Transverse colon (tissue), 4 donors: Measurements from ENCODE around the gene ACBD3. TPM values are rescaled to one million over a fixed set of nuclear protein-coding genes. Genes with fewer than 3 reads are reported as not detected.

ENCODE experiments used
- DNase-seq: peaks from one replicate; pipeline ENCODE4 v3.0.0-alpha.2; 2019
- H3K27ac ChIP-seq, 4 donors: fragments of 200-600 bp; sonication (generic); 2 replicates each; pipeline ENCODE4 v1.5.1; 2016 to 2018; ENCODE audit warnings: inconsistent platforms in 4 of 4
- H3K27me3 ChIP-seq: fragments of 200-600 bp; sonication (generic); 2 replicates; pipeline ENCODE4 v1.5.1; 2017; ENCODE audit warnings: inconsistent platforms
- H3K36me3 ChIP-seq, 4 donors: fragments of 200-600 bp; sonication (generic); 2 replicates each; pipeline ENCODE4 v1.5.1; 2017 to 2019; ENCODE audit warnings: inconsistent platforms in 4 of 4
- H3K4me1 ChIP-seq, 4 donors: fragments of 200-600 bp; sonication (generic); 2 replicates each; pipeline ENCODE4 v1.5.1; 2017 to 2020; ENCODE audit warnings: inconsistent platforms in 4 of 4
- H3K4me3 ChIP-seq, 4 donors: fragments of 200-600 bp; sonication (generic); 1 replicate in 1 of 4; 2 replicates in 3 of 4; pipeline versions ENCODE4 v1.5.1 to v1.6.1; 2017 to 2019; ENCODE audit warnings: inconsistent platforms in 4 of 4
- H3K9me3 ChIP-seq, 2 donors: fragments of 200-600 bp; sonication (generic); 2 replicates each; pipeline ENCODE4 v1.5.1; 2017 to 2019; ENCODE audit warnings: inconsistent platforms in 2 of 2
- EP300 ChIP-seq: sonication (generic); formaldehyde crosslinking; IDR thresholded peaks from one replicate; pipeline ENCODE4 v1.6.1; 2017; ENCODE audit warnings: antibody characterized with exemption, low read depth
- POLR2A ChIP-seq: fragments of 450-650 bp; IDR thresholded peaks from one replicate; pipeline ENCODE4 v1.6.1; 2016; ENCODE audit warnings: antibody characterized with exemption, mild to moderate bottlenecking, moderate library complexity
- POLR2AphosphoS5 ChIP-seq, 3 donors: sonication (generic); formaldehyde crosslinking; IDR thresholded peaks; one replicate each; pipeline ENCODE4 v1.6.1; 2016; ENCODE audit warnings: antibody characterized with exemption in 3 of 3
- WGBS, 2 donors: methylation state at CpG; one replicate each; pipeline ENCODE4 v1.1.5; 2018; ENCODE audit warnings: low coverage in 1 of 2; 5-methylcytosine and 5-hydroxymethylcytosine counted together
- in situ Hi-C, 4 donors: fragments of 200-750 bp; cut with MboI; loops; one replicate each; pipeline versions ENCODE4 v1.15.0 to v1.15.1; 2017; ENCODE audit warnings: low sequenced_read_pairs in 3 of 4, low pct_ligation_motif_present in 1 of 4, low pct_unique_long_range_greater_than_20kb in 1 of 4
- intact Hi-C: fragments of 100-400 bp; cut with DNase I; formaldehyde crosslinking; loops from one replicate; pipeline ENCODE4 v1.15.1; 2023; ENCODE audit warnings: low total_unique reads
- total RNA-seq, 4 donors: library from RNA; depleted of rRNA; stranded (reverse); fragments of >200 nt; gene quantifications; one replicate each; pipeline ENCODE4 v1.1.0, GENCODE V29; 2016
- TF ChIP-seq, protein P1 (sequence below), 5 experiments: fragments of 200-600 bp in 3 of 5; fragments of 450-650 bp in 2 of 5; sonication (generic) in 3 of 5; IDR thresholded peaks; 1 replicate in 2 of 5; 2 replicates in 3 of 5; pipeline ENCODE4 v1.5.1; 2016 to 2017; ENCODE audit warnings: antibody characterized with exemption in 5 of 5, inconsistent platforms in 3 of 5, mild to moderate bottlenecking in 2 of 5, moderate library complexity in 1 of 5

The ACBD3 gene
- total RNA-seq, 4 donors from 2014 or later = 19.3 to 44.6 (median 30.7) TPM

DNA sequence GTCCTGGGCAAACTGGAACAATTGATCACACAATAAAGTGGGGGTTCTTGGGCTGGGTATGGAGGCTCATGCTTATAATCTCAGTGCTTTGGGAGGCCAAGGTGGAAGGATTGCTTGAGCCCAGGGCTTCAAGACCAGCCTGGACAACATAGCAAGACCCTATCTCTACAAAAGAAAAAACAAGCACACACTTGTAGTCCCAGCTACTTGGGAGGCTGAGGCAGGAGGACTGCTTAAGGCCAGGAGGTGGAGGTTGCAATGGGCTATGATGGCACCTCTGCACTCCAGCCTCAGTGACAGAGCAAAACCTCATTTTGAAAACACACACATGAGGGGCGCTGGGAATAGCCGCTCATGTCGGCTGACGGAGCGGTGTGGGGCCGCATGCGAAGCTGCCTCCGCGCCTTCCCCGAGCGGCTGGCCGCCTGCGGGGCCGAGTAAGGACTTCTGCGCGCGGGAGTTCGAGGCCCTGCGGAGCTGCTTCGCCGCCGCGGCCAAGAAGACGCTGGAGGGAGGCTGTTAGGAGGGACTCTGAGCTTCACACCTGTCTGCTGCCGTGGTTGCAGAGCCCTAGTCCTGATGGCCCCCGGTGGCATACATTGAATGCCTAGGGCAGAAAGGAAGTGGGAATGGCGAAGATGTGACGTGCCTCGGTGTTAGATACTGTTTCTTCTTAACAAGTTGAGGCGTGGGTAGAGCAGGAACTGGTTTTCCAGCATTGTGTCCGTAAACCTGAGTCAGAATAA is 59.5 kb downstream of the ACBD3 start:
- Histone ChIP-seq H3K27me3 (no peaks in the 10 kb centered on the region), H3K27ac (peak overlapping the region; percentile 87 to 92 (median 91)), H3K4me3 (no peak overlapping the region), H3K4me1 (peaks cover 18 to 60% (median 37%) of the 10 kb centered on the region in 4 donors), H3K9me3 (no peaks in the 10 kb centered on the region), H3K36me3 (no peaks in the 10 kb centered on the region)
- DNase-seq = peak; percentile 55
- 31 to 48% methylated on average over 3 to 31 of the region's 31 CpGs for whole genome bisulfite sequencing, 2 donors
- in situ Hi-C loops = loop anchor here in 1 of 4 donors (10.0 kb wide), 1 partner anchor 62 kb away; the partner anchor contains the start of gene H3-3A
- no peak for TF ChIP-seq POLR2A
- TF ChIP-seq, protein P1, sequence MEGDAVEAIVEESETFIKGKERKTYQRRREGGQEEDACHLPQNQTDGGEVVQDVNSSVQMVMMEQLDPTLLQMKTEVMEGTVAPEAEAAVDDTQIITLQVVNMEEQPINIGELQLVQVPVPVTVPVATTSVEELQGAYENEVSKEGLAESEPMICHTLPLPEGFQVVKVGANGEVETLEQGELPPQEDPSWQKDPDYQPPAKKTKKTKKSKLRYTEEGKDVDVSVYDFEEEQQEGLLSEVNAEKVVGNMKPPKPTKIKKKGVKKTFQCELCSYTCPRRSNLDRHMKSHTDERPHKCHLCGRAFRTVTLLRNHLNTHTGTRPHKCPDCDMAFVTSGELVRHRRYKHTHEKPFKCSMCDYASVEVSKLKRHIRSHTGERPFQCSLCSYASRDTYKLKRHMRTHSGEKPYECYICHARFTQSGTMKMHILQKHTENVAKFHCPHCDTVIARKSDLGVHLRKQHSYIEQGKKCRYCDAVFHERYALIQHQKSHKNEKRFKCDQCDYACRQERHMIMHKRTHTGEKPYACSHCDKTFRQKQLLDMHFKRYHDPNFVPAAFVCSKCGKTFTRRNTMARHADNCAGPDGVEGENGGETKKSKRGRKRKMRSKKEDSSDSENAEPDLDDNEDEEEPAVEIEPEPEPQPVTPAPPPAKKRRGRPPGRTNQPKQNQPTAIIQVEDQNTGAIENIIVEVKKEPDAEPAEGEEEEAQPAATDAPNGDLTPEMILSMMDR (IDR thresholded peaks at IDR 0.05) = no peak
- no peak for TF ChIP-seq POLR2AphosphoS5 (IDR thresholded peaks at IDR 0.05)
- no peak for TF ChIP-seq EP300
- intact Hi-C loops = loop anchor here (5.0 kb wide), 1 partner anchor 70 kb away; no protein-coding TSS in a partner anchor

DNA sequence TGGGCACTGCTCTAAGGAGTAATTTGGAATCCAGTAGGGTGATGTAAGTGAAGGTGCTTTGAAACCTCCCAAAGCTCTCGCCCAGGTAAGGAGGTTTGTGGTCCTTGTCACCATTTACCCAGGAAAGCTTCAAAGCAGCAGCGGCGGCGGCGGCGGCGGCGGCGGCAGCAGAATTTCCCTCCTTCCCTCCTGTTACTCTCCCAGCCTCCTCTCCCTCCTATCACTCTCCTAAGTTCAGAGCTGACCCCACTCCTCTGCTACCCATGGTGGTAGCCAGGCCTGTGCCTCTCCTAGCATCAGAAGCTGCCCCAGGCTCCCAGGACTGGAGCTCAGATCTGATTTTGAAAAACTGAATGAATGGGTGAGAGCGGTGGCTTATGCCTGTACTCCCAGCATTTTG is 60.7 kb downstream of the ACBD3 start:
- in situ Hi-C loops = loop anchor here in 1 of 4 donors (10.0 kb wide), 1 partner anchor 61 kb away; the partner anchor contains the start of gene H3-3A
- peaks cover 21 to 63% (median 41%) of the 10 kb centered on the region in 4 donors for H3K4me1 ChIP-seq
- TF ChIP-seq EP300 = no peak

DNA sequence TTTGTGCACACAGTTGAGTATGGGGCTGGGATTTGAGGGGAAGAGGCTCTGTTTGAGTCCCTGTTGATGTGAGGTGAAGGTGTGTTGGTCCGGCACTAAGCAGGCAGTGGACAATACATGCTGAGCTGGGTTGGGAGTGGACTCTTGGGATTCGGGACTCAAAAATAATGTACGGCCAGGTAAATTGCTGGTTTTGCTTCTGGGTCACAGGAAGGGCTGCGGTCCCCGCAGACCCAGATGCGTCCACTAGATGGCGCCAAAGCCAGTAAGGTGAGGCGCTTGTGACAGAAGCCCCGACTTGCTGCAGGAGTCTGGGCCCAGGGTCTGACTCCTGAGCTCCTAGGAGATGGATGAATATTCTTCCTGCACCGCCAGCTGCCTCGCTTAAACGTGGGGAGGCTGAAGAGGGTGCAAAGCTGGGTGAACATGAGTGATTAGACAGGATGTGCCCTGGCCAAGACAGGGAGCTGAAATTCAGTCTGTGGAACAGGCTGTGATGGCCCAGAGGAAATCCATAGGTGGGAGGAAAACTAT is 61.4 kb downstream of the ACBD3 start:
- WGBS, 2 donors = 0 to 1% methylated on average over 1 to 12 of the region's 12 CpGs
- in situ Hi-C loops (loop anchor here in 1 of 4 donors (10.0 kb wide), 1 partner anchor 60 kb away; the partner anchor contains the start of gene H3-3A), intact Hi-C loops (loop anchor here (5.0 kb wide), 1 partner anchor 72 kb away; no protein-coding TSS in a partner anchor)
- DNase-seq = peak; percentile 95
- Histone ChIP-seq H3K9me3 (no peaks in the 10 kb centered on the region), H3K36me3 (no peaks in the 10 kb centered on the region), H3K27me3 (no peaks in the 10 kb centered on the region), H3K4me3 (peak overlapping the region in 1 of 4 donors; percentile 13), H3K4me1 (peaks cover 22 to 64% (median 41%) of the 10 kb centered on the region in 4 donors), H3K27ac (peak overlapping the region; percentile 90 to 98 (median 94))
- no peak for TF ChIP-seq POLR2AphosphoS5 (IDR thresholded peaks at IDR 0.05)
- TF ChIP-seq, protein P1 (IDR thresholded peaks at IDR 0.05) = peak; percentile 93 to 99 (median 97)

More for the DNA sequence above, 60.7 kb downstream of the ACBD3 start:
- Histone ChIP-seq H3K27me3 (no peaks in the 10 kb centered on the region), H3K36me3 (no peaks in the 10 kb centered on the region), H3K27ac (no peak overlapping the region), H3K9me3 (no peaks in the 10 kb centered on the region), H3K4me3 (no peak overlapping the region)
- DNase-seq = no peak
- intact Hi-C loops = loop anchor here (5.0 kb wide), 1 partner anchor 71 kb away; no protein-coding TSS in a partner anchor
- 98 to 100% methylated on average over 1 to 10 of the region's 10 CpGs for WGBS, 2 donors

DNA sequence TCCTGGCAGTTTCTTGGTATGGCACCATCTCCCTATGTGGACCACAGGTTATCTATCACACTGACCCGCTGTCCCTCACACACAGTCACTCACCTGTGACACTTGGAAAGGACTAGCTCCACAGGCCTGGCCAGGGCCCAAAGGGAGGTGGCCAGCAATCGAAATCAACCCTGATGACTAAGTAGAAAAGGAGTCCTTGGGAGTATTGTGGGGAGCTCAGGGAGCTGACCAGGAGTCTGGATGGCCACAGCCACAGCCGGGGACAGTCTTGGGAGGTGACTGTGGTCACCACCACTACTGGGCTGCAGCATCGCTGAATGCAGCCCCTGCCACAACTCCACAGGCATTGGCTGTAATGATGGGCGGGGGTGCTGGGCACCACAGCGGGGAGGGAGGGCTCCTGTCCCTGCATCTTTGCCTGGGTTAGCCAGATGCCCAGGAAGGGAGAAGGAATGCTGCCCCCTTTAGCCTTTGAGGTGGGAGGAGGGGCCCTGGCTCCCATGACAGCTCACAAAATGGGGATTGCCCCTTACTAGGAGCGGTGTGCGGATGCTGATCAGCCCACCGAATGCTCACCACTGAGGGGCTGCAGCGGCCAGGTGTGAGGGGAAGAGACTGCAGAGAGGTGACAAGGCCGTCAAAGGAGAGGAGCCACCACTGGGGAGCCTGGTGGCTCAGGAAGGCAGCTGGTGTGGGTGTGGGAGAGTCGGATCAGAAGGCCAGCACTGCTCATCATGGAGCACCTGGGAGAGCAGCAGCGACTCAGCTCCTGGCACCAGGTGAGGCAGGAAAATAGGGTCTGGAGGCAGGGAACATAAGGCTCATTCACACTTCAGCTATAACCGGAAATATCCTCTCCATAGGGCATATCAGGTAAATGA is 62.7 kb downstream of the ACBD3 start:
- in situ Hi-C loops = loop anchor here in 1 of 4 donors (10.0 kb wide), 1 partner anchor 59 kb away; the partner anchor contains the start of gene H3-3A
- intact Hi-C loops = loop anchor here (5.0 kb wide), 1 partner anchor 62 kb away; the partner anchor contains the start of gene H3-3A

More for the DNA sequence above, 62.7 kb downstream of the ACBD3 start:
- H3K36me3 ChIP-seq = no peaks in the 10 kb centered on the region
- H3K27ac ChIP-seq = peak overlapping the region; percentile 90 to 98 (median 94)
- H3K4me1 ChIP-seq = peaks cover 22 to 59% (median 41%) of the 10 kb centered on the region in 4 donors
- TF ChIP-seq POLR2A (no peak), EP300 (no peak), POLR2AphosphoS5 (IDR thresholded peaks at IDR 0.05) (peak in 1 of 3 donors; percentile 51)
- TF ChIP-seq, protein P1 (IDR thresholded peaks at IDR 0.05) = no peak
- H3K4me3 ChIP-seq = no peak overlapping the region
- H3K27me3 ChIP-seq = no peaks in the 10 kb centered on the region
- 79% methylated on average over 12 of the region's 14 CpGs; no CpG with 5 or more reads in 1 of the 2 donors for WGBS, 2 donors
- H3K9me3 ChIP-seq = no peaks in the 10 kb centered on the region
- peak; percentile 66 for DNase-seq
